GM12878 (cell line): Measurements from ENCODE around the gene ANXA11. TPM values are rescaled to one million over a fixed set of nuclear protein-coding genes. Genes with fewer than 3 reads are reported as not detected.

Source experiments
- ATAC-seq: fragments of 200-7000 bp; cut with Tn5 transposase; 3 replicates; pipeline ENCODE4 v1.9.1; 2020; ENCODE audit warnings: mild to moderate bottlenecking, moderate library complexity
- BruUV-seq: library from RNA; stranded (reverse); fragments of 400-500 nt; replicated peaks from 2 replicates; lab custom pipeline; 2021; lab: Mats Ljungman, UMichigan
- CTCF ChIA-PET: fragments of 300-600 bp; sonication (Branson Sonifier 250); formaldehyde crosslinking; extraction: SDS; loops from one replicate; lab custom pipeline; 2021; ENCODE audit warnings: inconsistent platforms; lab: Yijun Ruan, JAX
- POLR2A ChIA-PET: fragments of 350-600 bp; formaldehyde crosslinking; extraction: SDS; loops from one replicate; lab custom pipeline; 2021; ENCODE audit warnings: inconsistent platforms; lab: Charles Lee
- RAD21 ChIA-PET: fragments of 300-600 bp; sonication (Branson Sonifier 250); formaldehyde crosslinking; loops from one replicate; lab custom pipeline; 2023; ENCODE audit warnings: antibody characterized with exemption; ENCODE audit not compliant: unreplicated experiment; lab: Charles Lee
- SMC1A ChIA-PET: fragments of 300-600 bp; sonication (Branson Sonifier 250); formaldehyde crosslinking; loops from one replicate; lab custom pipeline; 2023; ENCODE audit not compliant: unreplicated experiment, uncharacterized antibody; lab: Charles Lee
- DNase-seq: peaks from one replicate; pipeline ENCODE4 v3.0.0-alpha.2; 2011; ENCODE audit warnings: low read depth, low spot score
- FAIRE-seq: peaks from 3 replicates; lab custom pipeline; 2011; peaks lifted over from hg19 to GRCh38; lab: Jason Lieb, UNC
- H2AFZ ChIP-seq: 2 replicates; pipeline ENCODE4 v1.6.0; 2011; ENCODE audit warnings: low read depth, low read length, control low read depth; ENCODE audit not compliant: control insufficient read depth
- H3K27ac ChIP-seq: 2 replicates; pipeline ENCODE4 v1.5.1; 2011; ENCODE audit warnings: control low read depth; ENCODE audit not compliant: control insufficient read depth, insufficient read depth
- H3K27me3 ChIP-seq, 2 experiments: replicated peaks in 1 of 2; 2 replicates each; pipeline versions ENCODE4 v1.6.0 to v1.6.1; 2011; ENCODE audit warnings: low read length in 1 of 2; ENCODE audit not compliant: control insufficient read depth in 2 of 2, insufficient read depth in 2 of 2
- H3K36me3 ChIP-seq, 2 experiments: 2 replicates each; pipeline ENCODE4 v1.5.1; 2011; ENCODE audit warnings: low read length in 1 of 2; ENCODE audit not compliant: control insufficient read depth in 2 of 2, insufficient read depth in 2 of 2
- H3K4me1 ChIP-seq: 2 replicates; pipeline ENCODE4 v1.6.1; 2011; ENCODE audit warnings: mild to moderate bottlenecking, low read length, moderate library complexity, mixed read lengths; ENCODE audit not compliant: control insufficient read depth, insufficient read depth
- H3K4me2 ChIP-seq: 2 replicates; pipeline ENCODE4 v1.6.0; 2011; ENCODE audit warnings: control low read depth; ENCODE audit not compliant: control insufficient read depth, insufficient read depth
- H3K4me3 ChIP-seq: fragments of 200-600 bp; sonication (generic); 2 replicates; pipeline ENCODE4 v1.5.1; 2016
- H3K79me2 ChIP-seq: 2 replicates; pipeline ENCODE4 v1.6.0; 2011; ENCODE audit warnings: low read length; ENCODE audit not compliant: control insufficient read depth, insufficient read depth
- H3K9ac ChIP-seq: 2 replicates; pipeline ENCODE4 v1.8.0; 2011; ENCODE audit warnings: low read length, control low read depth, mixed read lengths; ENCODE audit not compliant: control insufficient read depth, insufficient read depth
- H3K9me3 ChIP-seq: replicated peaks from 3 replicates; pipeline ENCODE4 v1.5.1; 2011; ENCODE audit warnings: mild to moderate bottlenecking, low read length; ENCODE audit not compliant: control insufficient read depth, insufficient read depth
- H4K20me1 ChIP-seq: 2 replicates; pipeline ENCODE4 v1.6.0; 2011; ENCODE audit not compliant: control insufficient read depth, insufficient read depth
- BHLHE40 ChIP-seq, 2 experiments: fragments of 450-650 bp in 1 of 2; IDR thresholded peaks; 2 replicates each; pipeline ENCODE4 v1.6.1; 2011 to 2017; ENCODE audit warnings: low read depth in 2 of 2, borderline replicate concordance in 1 of 2, improper control_type of control experiment in 1 of 2, low read length in 1 of 2, mild to moderate bottlenecking in 1 of 2
- EGR1 ChIP-seq, 2 experiments: IDR thresholded peaks; 1 replicate in 1 of 2; 2 replicates in 1 of 2; pipeline ENCODE4 v1.6.1; 2011 to 2012; ENCODE audit warnings: low read depth in 2 of 2, low read length in 2 of 2, borderline replicate concordance in 1 of 2, mild to moderate bottlenecking in 1 of 2, moderate library complexity in 1 of 2
- EP300 ChIP-seq, 2 experiments: fragments of 150-350 bp in 1 of 2; IDR thresholded peaks; 2 replicates each; pipeline ENCODE4 v1.6.1; 2011 to 2012; ENCODE audit warnings: low read depth in 2 of 2, low read length in 2 of 2, borderline replicate concordance in 1 of 2, improper control_type of control experiment in 1 of 2, inconsistent platforms in 1 of 2; ENCODE audit not compliant: control insufficient read depth in 1 of 2
- HDAC2 ChIP-seq: fragments of 200-600 bp; sonication (generic); IDR thresholded peaks from 2 replicates; pipeline ENCODE4 v1.6.1; 2017
- LARP7 ChIP-seq: fragments of 450-650 bp; IDR thresholded peaks from 2 replicates; pipeline ENCODE4 v1.6.1; 2017; ENCODE audit warnings: mild to moderate bottlenecking
- MAX ChIP-seq: IDR thresholded peaks from 2 replicates; pipeline ENCODE4 v1.6.1; 2012; ENCODE audit warnings: low read depth, low read length, improper control_type of control experiment
- MYB ChIP-seq: fragments of 150-350 bp; IDR thresholded peaks from 2 replicates; pipeline ENCODE4 v1.6.1; 2014; ENCODE audit warnings: mild to moderate bottlenecking, low read depth, low read length, borderline replicate concordance
- NFIC ChIP-seq: IDR thresholded peaks from 2 replicates; pipeline ENCODE4 v1.6.1; 2012; ENCODE audit warnings: low read depth, mild to moderate bottlenecking, inconsistent platforms, low read length, moderate library complexity
- NFYA ChIP-seq: IDR thresholded peaks from 2 replicates; pipeline ENCODE4 v1.6.1; 2011; ENCODE audit warnings: low read depth, mild to moderate bottlenecking, low read length, improper control_type of control experiment, borderline replicate concordance
- NR2C2 ChIP-seq: IDR thresholded peaks from 2 replicates; pipeline ENCODE4 v1.6.1; 2011; ENCODE audit warnings: borderline replicate concordance, low read depth; ENCODE audit not compliant: control insufficient read depth, insufficient read length
- PAX8 ChIP-seq: fragments of 450-650 bp; IDR thresholded peaks from 2 replicates; pipeline ENCODE4 v1.6.1; 2017; ENCODE audit warnings: mild to moderate bottlenecking, moderate library complexity
- POLR2AphosphoS5 ChIP-seq: IDR thresholded peaks from 2 replicates; pipeline ENCODE4 v1.6.1; 2011; ENCODE audit warnings: mild to moderate bottlenecking, low read length, inconsistent platforms
- RAD51 ChIP-seq: fragments of 450-650 bp; IDR thresholded peaks from 2 replicates; pipeline ENCODE4 v1.6.1; 2016; ENCODE audit warnings: moderate library complexity, mild to moderate bottlenecking, inconsistent platforms
- SMC3 ChIP-seq: IDR thresholded peaks from 2 replicates; pipeline ENCODE4 v1.6.1; 2011; ENCODE audit warnings: low read length, improper control_type of control experiment, borderline replicate concordance
- TARDBP ChIP-seq: IDR thresholded peaks from 2 replicates; pipeline ENCODE4 v1.6.1; 2016; ENCODE audit warnings: borderline replicate concordance
- WGBS: methylation state at CpG from one replicate; pipeline ENCODE4 v1.1.6; 2016; ENCODE audit warnings: low lambda C conversion rate; ENCODE audit not compliant: insufficient replicate concordance, insufficient coverage; ENCODE audit errors: missing lambda C conversion rate; 5-methylcytosine and 5-hydroxymethylcytosine counted together
- in situ Hi-C: fragments of 300-500 bp; cut with MboI; formaldehyde crosslinking; loops from 9 replicates; pipeline ENCODE4 v1.14.3; 2018; ENCODE audit warnings: mixed read lengths
- intact Hi-C: fragments of 100-400 bp; cut with micrococcal nuclease; formaldehyde crosslinking; loops from one replicate; pipeline ENCODE4 v1.14.2; 2022; ENCODE audit not compliant: unreplicated experiment
- polyA plus RNA-seq, 11 experiments: library from polyadenylated mRNA; depleted of rRNA in 4 of 11; unstranded in 6 of 11; stranded (reverse) in 5 of 11; fragments of >200 nt; fragmentation: Nextera tagmentation in 4 of 11; fragmentation: Illumina TruSeq in 1 of 11; extraction: Ambion mirVana in 4 of 11; extraction: Trizol in 1 of 11; gene quantifications; 1 replicate in 1 of 11; 2 replicates in 10 of 11; pipeline versions ENCODE4 v1.2.1 to v1.2.3, GENCODE V29; 2011 to 2016; ENCODE audit warnings: inconsistent platforms in 2 of 11, missing spikeins in 2 of 11, low read depth in 1 of 11
- total RNA-seq, 4 experiments: library from RNA; depleted of rRNA in 3 of 4; stranded (reverse); fragments of >200 nt in 3 of 4; fragmentation: Illumina TruSeq in 1 of 4; extraction: Trizol in 1 of 4; gene quantifications; 2 replicates each; pipeline versions ENCODE4 v1.2.1 to v1.2.3, GENCODE V29; 2013 to 2021
- TF ChIP-seq, protein P1 (sequence below), 3 experiments: IDR thresholded peaks in 2 of 3; conservative IDR thresholded peaks in 1 of 3; 2 replicates each; pipeline ENCODE4 v1.5.1; 2011; ENCODE audit warnings: low read depth in 3 of 3, low read length in 3 of 3, mild to moderate bottlenecking in 3 of 3, control low read depth in 2 of 3, moderate library complexity in 2 of 3, inconsistent platforms in 1 of 3, mixed read lengths in 1 of 3; ENCODE audit not compliant: control insufficient read depth in 2 of 3, insufficient read depth in 1 of 3; ENCODE audit errors: extremely low read depth in 1 of 3

The ANXA11 gene
- total and polyA plus RNA-seq, 10 of the 15 experiments (the other 5 are each of a cell fraction or from before 2014, with no cell fraction given) = 25.0 to 129 (median 72.2) TPM

DNA sequence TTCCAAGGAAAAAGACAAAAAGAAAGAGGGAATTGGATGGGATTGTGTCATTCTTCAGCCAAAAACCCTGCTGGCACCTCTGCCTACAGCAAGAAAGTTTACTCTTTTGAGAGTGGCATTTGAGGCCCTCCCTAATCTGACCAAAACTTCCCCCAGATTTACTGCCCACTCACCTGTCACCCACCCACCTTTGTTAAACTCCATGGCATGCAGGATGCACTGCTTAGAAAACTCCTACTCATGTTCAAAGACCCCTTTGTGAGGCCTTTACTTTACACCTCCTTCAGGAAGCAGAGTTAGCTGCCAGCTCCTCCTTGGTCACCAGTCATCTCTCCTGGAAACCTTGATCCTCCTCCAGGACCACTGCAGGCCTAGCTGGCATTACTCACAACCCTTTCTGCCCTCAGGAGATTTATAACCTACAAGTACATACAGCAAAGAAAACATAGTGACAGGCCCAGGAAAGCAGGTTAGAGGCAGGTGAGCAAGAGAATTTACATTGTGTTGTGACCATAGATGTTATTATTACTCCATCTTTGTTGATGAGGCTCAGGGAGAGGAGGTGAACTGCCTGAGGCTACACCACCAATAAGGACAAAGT lies 83.1 kb downstream of the ANXA11 start:
- no TSS peak for BruUV-seq
- FAIRE-seq (no peak), ATAC-seq (no peak), DNase-seq (no peak)
- Histone ChIP-seq H4K20me1 (no peaks in the 10 kb centered on the region), H3K9me3 (no peaks in the 10 kb centered on the region), H3K27ac (no peak overlapping the region), H3K4me2 (no peak overlapping the region), H3K36me3 (no peaks in the 10 kb centered on the region), H3K79me2 (no peaks in the 10 kb centered on the region), H3K27me3 (peaks cover 0 to 5% of the 10 kb centered on the region in 2 experiments; a peak in 1 of 4 replicates), H3K9ac (no peak overlapping the region), H3K4me3 (no peak overlapping the region), H2AFZ (no peak overlapping the region), H3K4me1 (no peaks in the 10 kb centered on the region)
- TF ChIP-seq PAX8 = no peak
- no peak for TF ChIP-seq SMC3
- no peak for TF ChIP-seq RAD51
- TF ChIP-seq TARDBP = no peak
- RAD21 ChIA-PET = no interaction called here
- SMC1A ChIA-PET = interaction anchor here (0.6 kb wide), 1 partner anchor 14 kb away, joined by 3 read pairs; no protein-coding TSS in a partner anchor
- POLR2A ChIA-PET = no interaction called here
- in situ Hi-C loops = no loop called here
- intact Hi-C loops = no loop called here
- CTCF ChIA-PET = no interaction called here

DNA sequence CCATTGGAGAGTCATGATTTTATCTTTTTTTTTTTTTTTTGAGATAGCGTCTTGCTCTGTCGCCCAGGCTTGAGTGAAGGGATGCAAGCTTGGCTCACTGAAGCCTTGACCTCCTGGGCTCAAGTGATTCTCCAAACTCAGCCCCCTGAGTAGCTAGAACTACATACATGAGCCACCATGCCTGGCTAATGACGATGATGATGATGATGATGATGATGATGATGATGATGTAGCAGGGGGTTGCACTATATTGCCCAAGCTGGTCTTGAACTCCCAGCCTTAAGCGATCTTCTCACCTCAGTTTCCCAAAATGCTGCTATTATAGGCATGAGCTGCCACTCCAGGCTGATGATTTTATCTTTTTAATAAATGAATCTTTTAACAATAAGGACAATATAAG lies 86.7 kb downstream of the ANXA11 start:
- no peak for DNase-seq
- no peak for ATAC-seq
- ChIA-PET SMC1A (interaction anchor here (0.7 to 1.2 kb wide), 3 partner anchors 10 to 389 kb away, joined by 3 to 4 read pairs (median 3); no protein-coding TSS in a partner anchor), POLR2A (no interaction called here), CTCF (interaction anchor here (0.6 to 2.3 kb wide), 4 partner anchors 14 to 719 kb away, joined by 3 to 10 read pairs (median 4); no protein-coding TSS in a partner anchor), RAD21 (interaction anchor here (1.2 kb wide), 1 partner anchor 104 kb away, joined by 4 read pairs; no protein-coding TSS in a partner anchor)
- H3K9me3 ChIP-seq = no peaks in the 10 kb centered on the region
- no peaks in the 10 kb centered on the region for H3K4me1 ChIP-seq
- H3K79me2 ChIP-seq = no peaks in the 10 kb centered on the region
- H4K20me1 ChIP-seq = no peaks in the 10 kb centered on the region
- no peaks in the 10 kb centered on the region for H3K36me3 ChIP-seq
- WGBS = 62% methylated on average over 4 of the region's 4 CpGs
- FAIRE-seq = no peak
- no peak overlapping the region for H3K9ac ChIP-seq
- no peak overlapping the region for H3K27ac ChIP-seq
- intact Hi-C loops (no loop called here), in situ Hi-C loops (no loop called here)
- H3K4me3 ChIP-seq = no peak overlapping the region
- BruUV-seq = no TSS peak
- H2AFZ ChIP-seq = no peak overlapping the region
- no peak overlapping the region for H3K4me2 ChIP-seq
- H3K27me3 ChIP-seq = peaks cover 0 to 5% of the 10 kb centered on the region in 2 experiments; a peak in 1 of 4 replicates
- TF ChIP-seq MAX = no peak
- no peak for TF ChIP-seq POLR2AphosphoS5
- TF ChIP-seq BHLHE40 (IDR thresholded peaks at IDR 0.05; ENCODE audit: borderline replicate concordance in 1 of 2, low read depth in 2 of 2, low read length in 1 of 2) = no peak
- TF ChIP-seq, protein P1, sequence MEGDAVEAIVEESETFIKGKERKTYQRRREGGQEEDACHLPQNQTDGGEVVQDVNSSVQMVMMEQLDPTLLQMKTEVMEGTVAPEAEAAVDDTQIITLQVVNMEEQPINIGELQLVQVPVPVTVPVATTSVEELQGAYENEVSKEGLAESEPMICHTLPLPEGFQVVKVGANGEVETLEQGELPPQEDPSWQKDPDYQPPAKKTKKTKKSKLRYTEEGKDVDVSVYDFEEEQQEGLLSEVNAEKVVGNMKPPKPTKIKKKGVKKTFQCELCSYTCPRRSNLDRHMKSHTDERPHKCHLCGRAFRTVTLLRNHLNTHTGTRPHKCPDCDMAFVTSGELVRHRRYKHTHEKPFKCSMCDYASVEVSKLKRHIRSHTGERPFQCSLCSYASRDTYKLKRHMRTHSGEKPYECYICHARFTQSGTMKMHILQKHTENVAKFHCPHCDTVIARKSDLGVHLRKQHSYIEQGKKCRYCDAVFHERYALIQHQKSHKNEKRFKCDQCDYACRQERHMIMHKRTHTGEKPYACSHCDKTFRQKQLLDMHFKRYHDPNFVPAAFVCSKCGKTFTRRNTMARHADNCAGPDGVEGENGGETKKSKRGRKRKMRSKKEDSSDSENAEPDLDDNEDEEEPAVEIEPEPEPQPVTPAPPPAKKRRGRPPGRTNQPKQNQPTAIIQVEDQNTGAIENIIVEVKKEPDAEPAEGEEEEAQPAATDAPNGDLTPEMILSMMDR (IDR thresholded peaks at IDR 0.05 in 2 of 3, conservative IDR thresholded peaks at IDR 0.05 in 1 of 3; ENCODE audit: control insufficient read depth in 2 of 3, extremely low read depth in 1 of 3, insufficient read depth in 1 of 3, low read depth in 3 of 3, low read length in 3 of 3) = no peak
- TF ChIP-seq HDAC2 = no peak
- no peak for TF ChIP-seq NFIC
- TF ChIP-seq NR2C2 = no peak
- TF ChIP-seq NFYA = no peak
- no peak for TF ChIP-seq EP300 (IDR thresholded peaks at IDR 0.05; ENCODE audit: borderline replicate concordance in 1 of 2, control insufficient read depth in 1 of 2, low read depth in 2 of 2, low read length in 2 of 2)
- TF ChIP-seq EGR1 (IDR thresholded peaks at IDR 0.05; ENCODE audit: borderline replicate concordance in 1 of 2, low read depth in 2 of 2, low read length in 2 of 2) = no peak
- TF ChIP-seq LARP7 = no peak
- TF ChIP-seq MYB = no peak
